Loucy (cell line): Measurements from ENCODE around the gene IDH2.

ENCODE experiments used
- H2AFZ ChIP-seq: fragments of 200-600 bp; sonication (generic); 2 replicates; pipeline ENCODE4 v1.6.0; 2016; ENCODE audit warnings: antibody characterized with exemption, mild to moderate bottlenecking, low read length, moderate library complexity
- H3F3A ChIP-seq: fragments of 200-600 bp; 2 replicates; pipeline ENCODE4 v1.6.0; 2016; ENCODE audit warnings: antibody characterized with exemption, low read depth, mild to moderate bottlenecking
- H3K27me3 ChIP-seq: fragments of 200-600 bp; sonication (generic); 2 replicates; pipeline ENCODE4 v1.6.1; 2014; ENCODE audit warnings: low read length, mild to moderate bottlenecking; ENCODE audit not compliant: insufficient read depth, poor library complexity, severe bottlenecking
- H3K36me3 ChIP-seq: fragments of 200-600 bp; sonication (generic); 2 replicates; pipeline ENCODE4 v1.6.1; 2016; ENCODE audit warnings: low read length; ENCODE audit not compliant: insufficient read depth
- H3K4me1 ChIP-seq: fragments of 200-600 bp; sonication (generic); 2 replicates; pipeline ENCODE4 v1.5.1; 2014; ENCODE audit warnings: low read length, mild to moderate bottlenecking; ENCODE audit not compliant: insufficient read depth, poor library complexity, severe bottlenecking
- H3K4me2 ChIP-seq: fragments of 200-600 bp; sonication (generic); 2 replicates; pipeline ENCODE4 v1.6.0; 2014; ENCODE audit warnings: antibody characterized with exemption, low read length, low read depth, mild to moderate bottlenecking; ENCODE audit not compliant: poor library complexity, severe bottlenecking
- H3K4me3 ChIP-seq: fragments of 200-600 bp; sonication (generic); 2 replicates; pipeline ENCODE4 v1.5.1; 2014; ENCODE audit warnings: low read length, mild to moderate bottlenecking, mixed read lengths; ENCODE audit not compliant: poor library complexity, severe bottlenecking
- H3K79me2 ChIP-seq: fragments of 200-600 bp; sonication (generic); 2 replicates; pipeline ENCODE4 v1.6.1; 2014; ENCODE audit warnings: low read length; ENCODE audit not compliant: insufficient read depth
- H3K9ac ChIP-seq: fragments of 200-600 bp; sonication (generic); 2 replicates; pipeline ENCODE4 v1.6.0; 2014; ENCODE audit warnings: mild to moderate bottlenecking, low read depth, low read length, moderate library complexity; ENCODE audit not compliant: poor library complexity, severe bottlenecking
- H3K9me2 ChIP-seq: fragments of 200-600 bp; sonication (generic); replicated peaks from 2 replicates; pipeline ENCODE4 v1.6.1; 2016; ENCODE audit warnings: low read depth, low read length, mixed read lengths
- H3K9me3 ChIP-seq: fragments of 200-600 bp; sonication (generic); 2 replicates; pipeline ENCODE4 v1.6.1; 2014; ENCODE audit warnings: mild to moderate bottlenecking, antibody characterized with exemption, low read length, low read depth; ENCODE audit not compliant: insufficient read depth
- H4K20me1 ChIP-seq: fragments of 200-600 bp; sonication (generic); 2 replicates; pipeline ENCODE4 v1.6.0; 2014; ENCODE audit warnings: antibody characterized with exemption, low read length, mild to moderate bottlenecking; ENCODE audit not compliant: insufficient read depth, poor library complexity, severe bottlenecking
- EZH2phosphoT487 ChIP-seq: fragments of 200-600 bp; IDR thresholded peaks from 2 replicates; pipeline ENCODE4 v1.6.1; 2018; ENCODE audit warnings: antibody characterized with exemption, mild to moderate bottlenecking, moderate library complexity, borderline replicate concordance
- TF ChIP-seq, protein P1 (sequence below): fragments of 200-600 bp; sonication (generic); conservative IDR thresholded peaks from 2 replicates; pipeline ENCODE4 v1.5.1; 2014; ENCODE audit warnings: mild to moderate bottlenecking, antibody characterized with exemption, low read length

IDH2 gene

DNA sequence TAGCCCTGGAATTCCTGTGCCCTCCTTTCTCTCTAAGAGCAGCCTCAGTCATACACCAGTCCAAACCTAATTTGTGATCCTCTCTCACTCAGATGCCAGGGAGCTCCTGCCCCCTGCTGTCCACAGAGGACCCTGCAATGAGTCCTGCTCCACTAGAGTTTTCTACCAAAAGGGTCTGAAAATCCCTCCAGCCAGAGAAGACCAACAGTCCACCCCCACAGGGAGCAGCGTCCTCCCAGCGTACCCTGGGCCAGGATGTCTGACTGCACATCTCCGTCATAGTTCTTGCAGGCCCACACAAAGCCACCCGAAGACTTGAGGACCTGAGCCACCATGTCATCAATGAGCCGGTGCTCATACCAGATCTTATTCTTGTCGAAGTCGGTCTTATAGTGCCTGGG is 15.4 kb downstream of the IDH2 start:
- no peaks in the 10 kb centered on the region for H3F3A ChIP-seq
- peaks cover 7% of the 10 kb centered on the region; the same call in 1 of the 2 replicates for H3K79me2 ChIP-seq
- H3K9me2 ChIP-seq: no peaks in the 10 kb centered on the region
- no peak overlapping the region for H3K9ac ChIP-seq
- TF ChIP-seq EZH2phosphoT487: no peak
- TF ChIP-seq, protein P1, sequence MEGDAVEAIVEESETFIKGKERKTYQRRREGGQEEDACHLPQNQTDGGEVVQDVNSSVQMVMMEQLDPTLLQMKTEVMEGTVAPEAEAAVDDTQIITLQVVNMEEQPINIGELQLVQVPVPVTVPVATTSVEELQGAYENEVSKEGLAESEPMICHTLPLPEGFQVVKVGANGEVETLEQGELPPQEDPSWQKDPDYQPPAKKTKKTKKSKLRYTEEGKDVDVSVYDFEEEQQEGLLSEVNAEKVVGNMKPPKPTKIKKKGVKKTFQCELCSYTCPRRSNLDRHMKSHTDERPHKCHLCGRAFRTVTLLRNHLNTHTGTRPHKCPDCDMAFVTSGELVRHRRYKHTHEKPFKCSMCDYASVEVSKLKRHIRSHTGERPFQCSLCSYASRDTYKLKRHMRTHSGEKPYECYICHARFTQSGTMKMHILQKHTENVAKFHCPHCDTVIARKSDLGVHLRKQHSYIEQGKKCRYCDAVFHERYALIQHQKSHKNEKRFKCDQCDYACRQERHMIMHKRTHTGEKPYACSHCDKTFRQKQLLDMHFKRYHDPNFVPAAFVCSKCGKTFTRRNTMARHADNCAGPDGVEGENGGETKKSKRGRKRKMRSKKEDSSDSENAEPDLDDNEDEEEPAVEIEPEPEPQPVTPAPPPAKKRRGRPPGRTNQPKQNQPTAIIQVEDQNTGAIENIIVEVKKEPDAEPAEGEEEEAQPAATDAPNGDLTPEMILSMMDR: peak; percentile 93
- H4K20me1 ChIP-seq: no peaks in the 10 kb centered on the region
- no peaks in the 10 kb centered on the region for H3K9me3 ChIP-seq
- H3K4me2 ChIP-seq: no peak overlapping the region
- no peak overlapping the region for H2AFZ ChIP-seq
- no peak overlapping the region for H3K4me3 ChIP-seq
- H3K36me3 ChIP-seq: peaks cover 66% of the 10 kb centered on the region; the same call in 1 of the 2 replicates
- H3K27me3 ChIP-seq: no peaks in the 10 kb centered on the region
- H3K4me1 ChIP-seq: no peaks in the 10 kb centered on the region

DNA sequence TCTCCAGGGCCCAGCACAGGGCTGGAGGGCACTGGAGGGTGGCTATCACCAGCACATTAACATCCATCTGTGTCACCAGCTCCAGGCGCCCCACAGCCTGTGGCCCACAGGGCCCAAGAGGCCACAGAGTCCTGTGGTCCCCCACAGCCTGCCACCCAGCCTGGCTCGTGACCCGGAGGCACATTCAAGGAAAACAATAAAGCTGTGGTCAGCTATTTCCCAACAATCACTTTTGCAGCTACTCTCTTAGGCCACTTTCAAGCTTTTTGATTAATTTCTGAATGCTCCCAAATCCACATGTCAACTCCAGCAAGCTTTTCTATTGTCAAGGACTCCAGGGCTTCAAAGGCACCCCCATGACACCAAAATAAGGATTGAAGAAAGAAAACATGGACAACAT is 16.7 kb downstream of the IDH2 start:
- H3K36me3 ChIP-seq: peaks cover 58% of the 10 kb centered on the region; the same call in 1 of the 2 replicates
- no peak overlapping the region for H2AFZ ChIP-seq
- no peaks in the 10 kb centered on the region for H3F3A ChIP-seq
- no peak overlapping the region for H3K4me3 ChIP-seq
- TF ChIP-seq, protein P1: no peak
- no peak for TF ChIP-seq EZH2phosphoT487
- no peak overlapping the region for H3K4me2 ChIP-seq
- H3K27me3 ChIP-seq: no peaks in the 10 kb centered on the region
- H3K9me3 ChIP-seq: no peaks in the 10 kb centered on the region
- no peaks in the 10 kb centered on the region for H3K4me1 ChIP-seq
- H3K9me2 ChIP-seq: no peaks in the 10 kb centered on the region
- H4K20me1 ChIP-seq: no peaks in the 10 kb centered on the region
- no peaks in the 10 kb centered on the region for H3K79me2 ChIP-seq
- no peak overlapping the region for H3K9ac ChIP-seq

DNA sequence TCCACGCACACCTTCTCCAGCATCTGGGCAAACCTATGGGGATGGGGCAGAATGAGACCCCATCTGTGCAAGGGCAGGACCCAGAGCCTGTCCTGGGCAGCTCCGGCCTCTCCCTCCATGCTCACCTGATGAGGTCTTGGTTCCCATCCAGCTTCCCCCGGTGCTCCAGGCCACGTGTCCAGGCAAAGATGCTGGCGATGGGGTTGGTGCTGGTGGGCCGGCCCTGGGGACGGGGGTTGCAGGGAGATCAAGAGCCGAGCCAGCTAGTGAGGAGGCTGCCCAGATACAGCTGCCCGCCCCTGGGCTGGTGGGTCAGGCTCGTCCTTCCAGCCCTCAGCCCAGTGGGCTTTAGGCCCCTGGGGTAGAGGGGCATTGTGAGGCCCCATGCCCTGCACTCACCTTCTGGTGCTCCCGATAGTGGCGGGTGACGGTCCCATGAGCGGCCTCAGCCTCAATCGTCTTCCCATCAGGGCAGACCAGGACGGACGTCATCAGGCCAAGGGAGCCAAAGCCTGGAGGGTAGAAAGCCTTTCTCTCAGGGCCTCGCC is 17.3 kb downstream of the IDH2 start:
- H3F3A ChIP-seq: no peaks in the 10 kb centered on the region
- no peak overlapping the region for H3K4me3 ChIP-seq
- peaks cover 59% of the 10 kb centered on the region; the same call in 1 of the 2 replicates for H3K36me3 ChIP-seq
- H3K4me1 ChIP-seq: no peaks in the 10 kb centered on the region
- H3K9me3 ChIP-seq: no peaks in the 10 kb centered on the region
- H4K20me1 ChIP-seq: no peaks in the 10 kb centered on the region
- no peak overlapping the region for H3K9ac ChIP-seq
- TF ChIP-seq EZH2phosphoT487: no peak
- TF ChIP-seq, protein P1: no peak
- no peak overlapping the region for H3K4me2 ChIP-seq
- no peaks in the 10 kb centered on the region for H3K27me3 ChIP-seq
- no peak overlapping the region for H2AFZ ChIP-seq
- no peaks in the 10 kb centered on the region for H3K9me2 ChIP-seq
- no peaks in the 10 kb centered on the region for H3K79me2 ChIP-seq
